ENCODE measurements around the gene MED29.

MED29 gene

DNA sequence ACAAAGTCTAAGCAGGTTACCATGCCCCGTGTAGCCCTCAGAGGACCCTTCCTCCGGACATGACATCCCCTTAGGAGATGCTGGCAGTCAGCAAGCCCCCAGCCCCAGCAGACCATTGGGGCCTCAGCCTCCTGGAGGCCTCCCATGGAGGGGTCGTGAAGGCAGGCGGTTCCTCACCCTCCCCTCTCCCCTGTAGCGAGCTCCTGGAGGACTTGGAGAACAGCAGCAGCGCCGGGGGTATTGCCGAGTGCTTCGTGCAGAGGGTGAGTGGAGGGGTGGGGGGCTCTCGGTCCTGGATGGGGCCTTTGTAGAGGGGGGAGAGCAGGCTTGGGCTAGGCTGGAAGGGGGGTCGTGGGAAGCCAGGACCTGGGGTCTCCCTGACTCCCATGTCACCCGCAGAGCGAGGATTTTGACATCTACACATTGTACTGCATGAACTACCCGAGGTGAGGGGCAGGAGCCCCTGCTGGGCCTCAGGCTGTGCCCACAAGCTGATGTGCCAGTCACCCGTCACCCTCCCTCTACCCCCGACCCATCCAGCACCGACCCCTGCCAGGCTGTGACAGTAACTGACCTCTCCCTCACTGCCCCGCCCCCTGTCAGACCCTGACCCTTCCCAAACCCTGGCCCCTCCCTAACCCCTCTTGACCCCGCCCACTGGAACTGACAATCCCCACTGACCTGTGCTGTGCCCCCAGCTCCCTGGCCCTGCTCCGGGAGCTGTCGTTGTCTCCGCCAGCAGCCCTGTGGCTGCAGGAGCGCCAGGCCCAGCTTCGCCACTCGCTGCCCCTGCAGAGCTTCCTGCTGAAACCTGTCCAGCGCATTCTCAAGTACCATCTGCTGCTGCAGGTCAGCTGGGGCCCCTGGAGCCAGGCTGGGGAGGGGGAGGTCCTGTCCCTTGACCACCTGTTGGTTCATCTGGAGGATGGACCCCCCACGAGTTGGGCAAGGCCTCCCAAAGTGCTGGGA, 25.3 kb downstream of the MED29 start:
- in situ Hi-C loops (cut with HindIII; ENCODE audit: low pct_ligation_motif_present, low sequenced_read_pairs) = no loop called here
- DNase-seq = no peak
- Histone ChIP-seq H3K4me3 (ENCODE audit: low read depth, low read length) (no peak overlapping the region), H3K36me3 (replicated peaks) (peaks cover 51% of the 10 kb centered on the region), H3K27ac (no peak overlapping the region), H3K27me3 (replicated peaks) (no peaks in the 10 kb centered on the region)
- TF ChIP-seq, protein P1, sequence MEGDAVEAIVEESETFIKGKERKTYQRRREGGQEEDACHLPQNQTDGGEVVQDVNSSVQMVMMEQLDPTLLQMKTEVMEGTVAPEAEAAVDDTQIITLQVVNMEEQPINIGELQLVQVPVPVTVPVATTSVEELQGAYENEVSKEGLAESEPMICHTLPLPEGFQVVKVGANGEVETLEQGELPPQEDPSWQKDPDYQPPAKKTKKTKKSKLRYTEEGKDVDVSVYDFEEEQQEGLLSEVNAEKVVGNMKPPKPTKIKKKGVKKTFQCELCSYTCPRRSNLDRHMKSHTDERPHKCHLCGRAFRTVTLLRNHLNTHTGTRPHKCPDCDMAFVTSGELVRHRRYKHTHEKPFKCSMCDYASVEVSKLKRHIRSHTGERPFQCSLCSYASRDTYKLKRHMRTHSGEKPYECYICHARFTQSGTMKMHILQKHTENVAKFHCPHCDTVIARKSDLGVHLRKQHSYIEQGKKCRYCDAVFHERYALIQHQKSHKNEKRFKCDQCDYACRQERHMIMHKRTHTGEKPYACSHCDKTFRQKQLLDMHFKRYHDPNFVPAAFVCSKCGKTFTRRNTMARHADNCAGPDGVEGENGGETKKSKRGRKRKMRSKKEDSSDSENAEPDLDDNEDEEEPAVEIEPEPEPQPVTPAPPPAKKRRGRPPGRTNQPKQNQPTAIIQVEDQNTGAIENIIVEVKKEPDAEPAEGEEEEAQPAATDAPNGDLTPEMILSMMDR (IDR thresholded peaks at IDR 0.05; ENCODE audit: low read depth, low read length, missing control alignments) = no peak

DNA sequence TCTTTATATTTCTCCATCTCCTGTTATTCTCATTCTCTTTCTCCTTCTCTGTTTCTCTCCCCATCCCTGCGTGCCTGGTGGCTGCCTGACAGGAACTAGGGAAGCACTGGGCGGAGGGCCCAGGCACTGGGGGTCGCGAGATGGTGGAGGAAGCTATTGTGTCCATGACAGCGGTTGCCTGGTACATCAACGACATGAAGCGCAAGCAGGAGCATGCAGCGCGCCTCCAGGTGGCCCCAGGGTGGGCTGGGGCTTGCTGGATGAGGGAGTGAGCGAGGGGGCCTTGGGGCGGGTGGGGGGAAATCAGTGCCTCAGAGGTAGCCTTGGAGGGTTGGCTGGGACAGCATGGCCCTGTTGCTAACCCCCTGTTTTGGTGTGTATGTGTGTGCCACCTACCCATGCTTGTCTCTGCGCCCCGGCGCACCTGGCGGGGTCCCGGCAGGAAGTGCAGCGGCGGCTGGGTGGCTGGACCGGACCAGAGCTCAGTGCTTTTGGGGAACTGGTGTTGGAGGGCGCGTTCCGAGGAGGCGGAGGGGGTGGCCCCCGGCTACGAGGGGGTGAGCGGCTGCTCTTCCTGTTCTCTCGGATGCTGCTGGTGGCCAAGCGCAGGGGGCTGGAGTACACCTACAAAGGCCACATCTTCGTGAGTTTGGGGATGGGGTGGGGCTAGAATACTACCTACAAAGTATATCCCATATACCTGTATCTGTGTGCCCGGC, 26.4 kb downstream of the MED29 start:
- no peak overlapping the region for H3K27ac ChIP-seq
- no peak overlapping the region for H3K4me3 ChIP-seq (ENCODE audit: low read depth, low read length)
- no peaks in the 10 kb centered on the region for H3K27me3 ChIP-seq (replicated peaks)
- DNase-seq = no peak
- in situ Hi-C loops (cut with HindIII; ENCODE audit: low pct_ligation_motif_present, low sequenced_read_pairs) = no loop called here
- H3K36me3 ChIP-seq (replicated peaks) = peaks cover 61% of the 10 kb centered on the region
- TF ChIP-seq, protein P1 (IDR thresholded peaks at IDR 0.05; ENCODE audit: low read depth, low read length, missing control alignments) = no peak

DNA sequence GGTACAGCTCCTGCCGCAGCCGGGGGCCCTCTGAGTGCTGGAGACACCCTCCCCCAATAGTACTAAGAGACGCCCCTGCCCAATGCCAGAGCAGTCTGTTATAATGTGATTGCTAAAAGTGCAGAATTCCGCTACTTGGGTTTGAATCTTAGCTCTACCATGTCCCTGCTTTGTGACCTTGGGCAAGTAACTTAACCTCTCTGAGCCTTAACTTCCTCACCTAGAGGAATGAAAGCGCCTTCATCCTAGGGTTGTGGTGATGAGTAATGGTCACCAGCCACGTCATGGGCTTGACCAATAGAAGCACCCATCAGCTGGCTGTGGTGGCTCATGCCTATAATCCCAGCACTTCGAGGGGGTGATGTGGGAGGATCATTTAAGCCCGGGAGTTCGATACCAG, 27.8 kb downstream of the MED29 start:
- DNase-seq = no peak

DNA sequence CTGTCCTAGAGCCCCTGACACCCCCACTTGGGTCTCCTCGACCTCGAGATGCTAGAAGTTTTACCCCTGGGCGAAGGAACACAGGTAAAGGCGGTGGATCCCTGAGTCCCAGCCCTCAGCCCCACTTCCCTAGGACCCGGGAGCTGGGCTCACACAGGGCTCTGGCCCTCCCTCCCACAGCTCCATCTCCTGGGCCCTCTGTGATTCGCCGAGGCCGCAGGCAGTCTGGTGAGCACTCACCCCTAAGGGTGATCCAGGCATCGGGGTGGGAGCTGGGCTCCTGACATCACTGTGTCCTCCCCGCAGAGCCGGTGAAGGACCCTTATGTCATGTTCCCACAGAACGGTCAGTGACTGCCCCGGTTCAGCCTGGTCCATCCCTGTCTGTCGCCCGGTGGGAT, 29.6 kb downstream of the MED29 start:
- DNase-seq = no peak
- TF ChIP-seq, protein P1 (IDR thresholded peaks at IDR 0.05; ENCODE audit: low read depth, low read length, missing control alignments) = no peak
- in situ Hi-C loops (cut with HindIII; ENCODE audit: low pct_ligation_motif_present, low sequenced_read_pairs) = no loop called here
- no peak overlapping the region for H3K4me3 ChIP-seq (ENCODE audit: low read depth, low read length)
- H3K27me3 ChIP-seq (replicated peaks) = no peaks in the 10 kb centered on the region
- no peak overlapping the region for H3K27ac ChIP-seq
- H3K36me3 ChIP-seq (replicated peaks) = peaks cover 87% of the 10 kb centered on the region

More for the DNA sequence above, 27.8 kb downstream of the MED29 start:
- in situ Hi-C loops (cut with HindIII; ENCODE audit: low pct_ligation_motif_present, low sequenced_read_pairs) = no loop called here
- Histone ChIP-seq H3K27me3 (replicated peaks) (no peaks in the 10 kb centered on the region), H3K36me3 (replicated peaks) (peaks cover 75% of the 10 kb centered on the region), H3K27ac (no peak overlapping the region), H3K4me3 (ENCODE audit: low read depth, low read length) (no peak overlapping the region)
- TF ChIP-seq, protein P1 (IDR thresholded peaks at IDR 0.05; ENCODE audit: low read depth, low read length, missing control alignments) = no peak

DNA sequence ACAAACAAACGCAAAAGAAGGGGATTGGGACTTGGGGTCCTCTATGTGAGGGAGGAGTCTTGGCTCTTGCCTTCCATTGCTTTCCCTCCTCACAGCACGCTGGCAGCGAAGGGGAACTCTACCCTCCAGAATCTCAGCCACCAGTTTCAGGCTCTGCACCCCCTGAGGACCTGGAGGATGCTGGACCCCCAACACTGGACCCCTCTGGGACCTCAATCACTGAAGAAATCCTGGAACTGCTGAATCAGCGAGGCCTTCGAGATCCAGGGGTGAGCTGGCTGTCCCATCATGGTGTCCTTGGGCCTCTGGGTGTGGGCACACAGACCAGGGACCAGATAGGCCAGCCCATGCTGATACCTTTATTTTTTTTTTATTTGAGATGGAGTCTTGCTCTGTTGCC, 30.8 kb downstream of the MED29 start:
- no peaks in the 10 kb centered on the region for H3K27me3 ChIP-seq (replicated peaks)
- no peak for DNase-seq
- in situ Hi-C loops (cut with HindIII; ENCODE audit: low pct_ligation_motif_present, low sequenced_read_pairs) = no loop called here
- no peak overlapping the region for H3K27ac ChIP-seq
- TF ChIP-seq, protein P1 (IDR thresholded peaks at IDR 0.05; ENCODE audit: low read depth, low read length, missing control alignments) = no peak
- H3K4me3 ChIP-seq (ENCODE audit: low read depth, low read length) = no peak overlapping the region
- H3K36me3 ChIP-seq (replicated peaks) = peaks cover 80% of the 10 kb centered on the region

Measured in brain microvascular endothelial cell (primary cell).